Suprapubic skin (tissue), 3 donors: ENCODE data around the gene KCNK17.

Experiments
- CTCF ChIP-seq, 2 donors: fragments of 200-600 bp in 1 of 2; fragments of 450-650 bp in 1 of 2; sonication (generic) in 1 of 2; IDR thresholded peaks; one replicate each; pipeline ENCODE4 v1.5.1; 2016 to 2019; ENCODE audit warnings: antibody characterized with exemption in 2 of 2, mild to moderate bottlenecking in 1 of 2, moderate library complexity in 1 of 2
- EP300 ChIP-seq: sonication (generic); formaldehyde crosslinking; IDR thresholded peaks from one replicate; pipeline ENCODE4 v1.6.1; 2017; ENCODE audit warnings: antibody characterized with exemption
- POLR2A ChIP-seq, 2 donors: fragments of 450-650 bp; IDR thresholded peaks; one replicate each; pipeline ENCODE4 v1.6.1; 2017; ENCODE audit warnings: antibody characterized with exemption in 2 of 2, mild to moderate bottlenecking in 2 of 2, moderate library complexity in 2 of 2

- TF ChIP-seq CTCF (IDR thresholded peaks at IDR 0.05), result no peak
- no peak for TF ChIP-seq POLR2A (IDR thresholded peaks at IDR 0.05)
- no peak for TF ChIP-seq EP300
These were observed 7.5 kb upstream of the KCNK17 start for GRCh38 chr6:39321761-39322160.
